Panc1 (cell line): ENCODE data around the gene CDK14. TPM values are rescaled to one million over a fixed set of nuclear protein-coding genes. Genes with fewer than 3 reads are reported as not detected.

Experiments
- ATAC-seq: fragments of 200-7000 bp; cut with Tn5 transposase; 2 replicates; pipeline ENCODE4 v1.9.1; 2020; ENCODE audit warnings: mild to moderate bottlenecking, moderate library complexity
- BruUV-seq: library from RNA; stranded (reverse); fragments of 400-500 nt; replicated peaks from 2 replicates; lab custom pipeline; 2021; lab: Mats Ljungman, UMichigan
- CTCF ChIA-PET: fragments of 300-600 bp; sonication (Branson Sonifier 250); formaldehyde crosslinking; loops from one replicate; lab custom pipeline; 2022; ENCODE audit warnings: antibody characterized with exemption; lab: Charles Lee
- POLR2A ChIA-PET: fragments of 300-600 bp; sonication (Branson Sonifier 250); formaldehyde crosslinking; loops from one replicate; lab custom pipeline; 2022; ENCODE audit warnings: antibody characterized with exemption; lab: Charles Lee
- DNase-seq: peaks from one replicate; pipeline ENCODE4 v3.0.0-alpha.2; 2010; ENCODE audit warnings: low read depth, low spot score
- H3K27ac ChIP-seq: 2 replicates; pipeline ENCODE4 v1.5.1; 2011; ENCODE audit warnings: mild to moderate bottlenecking, low read length, inconsistent platforms
- H3K27me3 ChIP-seq: fragments of 200-500 bp; sonication (Bioruptor generic); 2 replicates; pipeline ENCODE4 v1.6.0; 2014; ENCODE audit warnings: low read length, inconsistent platforms; ENCODE audit not compliant: control insufficient read depth, insufficient read depth
- H3K36me3 ChIP-seq: fragments of 200-500 bp; sonication (Bioruptor generic); 2 replicates; pipeline ENCODE4 v1.5.1; 2014; ENCODE audit warnings: inconsistent platforms, mild to moderate bottlenecking, low read length, moderate library complexity; ENCODE audit not compliant: control insufficient read depth, insufficient read depth
- H3K4me1 ChIP-seq: 2 replicates; pipeline ENCODE4 v1.5.1; 2011; ENCODE audit warnings: inconsistent platforms, mild to moderate bottlenecking, low read length, moderate library complexity; ENCODE audit not compliant: control insufficient read depth, insufficient read depth
- H3K4me3 ChIP-seq, 2 experiments: 2 replicates each; pipeline ENCODE4 v1.5.1; 2011 to 2012; ENCODE audit warnings: low read depth in 2 of 2, low read length in 2 of 2, mild to moderate bottlenecking in 2 of 2, inconsistent platforms in 1 of 2, moderate library complexity in 1 of 2
- H3K9me3 ChIP-seq: fragments of 200-500 bp; sonication (Bioruptor generic); 2 replicates; pipeline ENCODE4 v1.5.1; 2014; ENCODE audit warnings: low read depth, mild to moderate bottlenecking, inconsistent platforms, low read length, moderate library complexity; ENCODE audit not compliant: control insufficient read depth, insufficient read depth
- CTCF ChIP-seq: fragments of 450-650 bp; IDR thresholded peaks from 2 replicates; pipeline ENCODE4 v1.5.1; 2017; ENCODE audit warnings: mild to moderate bottlenecking
- POLR2AphosphoS5 ChIP-seq: IDR thresholded peaks from 2 replicates; pipeline ENCODE4 v1.6.1; 2012; ENCODE audit warnings: mild to moderate bottlenecking, low read depth, low read length, moderate library complexity
- REST ChIP-seq, 2 experiments: IDR thresholded peaks; 2 replicates each; pipeline ENCODE4 v1.6.1; 2011 to 2012; ENCODE audit warnings: low read depth in 2 of 2, control low read depth in 1 of 2, low read length in 1 of 2, mild to moderate bottlenecking in 1 of 2, moderate library complexity in 1 of 2; ENCODE audit not compliant: insufficient read depth in 1 of 2
- SIN3A ChIP-seq: IDR thresholded peaks from 2 replicates; pipeline ENCODE4 v1.6.1; 2012; ENCODE audit warnings: low read depth, mild to moderate bottlenecking, low read length, moderate library complexity, borderline replicate concordance; ENCODE audit not compliant: insufficient read depth
- TCF7L2 ChIP-seq: IDR thresholded peaks from 2 replicates; pipeline ENCODE4 v1.6.1; 2011; ENCODE audit warnings: mild to moderate bottlenecking, low read depth, low read length, inconsistent platforms
- in situ Hi-C: cut with HindIII; loops from 2 replicates; pipeline ENCODE4 v1.10.0; 2016; ENCODE audit warnings: low sequenced_read_pairs, low pct_unique_long_range_greater_than_20kb
- intact Hi-C: fragments of 100-400 bp; cut with micrococcal nuclease; formaldehyde crosslinking; loops from one replicate; pipeline ENCODE4 v1.10.0; 2022; ENCODE audit not compliant: unreplicated experiment
- total RNA-seq: library from RNA; stranded (reverse); gene quantifications from one replicate; pipeline ENCODE4 v1.2.1, GENCODE V29; 2021; ENCODE audit not compliant: unreplicated experiment

Gene CDK14
- total RNA-seq, 1 experiment from 2014 or later: 3.0 TPM

DNA sequence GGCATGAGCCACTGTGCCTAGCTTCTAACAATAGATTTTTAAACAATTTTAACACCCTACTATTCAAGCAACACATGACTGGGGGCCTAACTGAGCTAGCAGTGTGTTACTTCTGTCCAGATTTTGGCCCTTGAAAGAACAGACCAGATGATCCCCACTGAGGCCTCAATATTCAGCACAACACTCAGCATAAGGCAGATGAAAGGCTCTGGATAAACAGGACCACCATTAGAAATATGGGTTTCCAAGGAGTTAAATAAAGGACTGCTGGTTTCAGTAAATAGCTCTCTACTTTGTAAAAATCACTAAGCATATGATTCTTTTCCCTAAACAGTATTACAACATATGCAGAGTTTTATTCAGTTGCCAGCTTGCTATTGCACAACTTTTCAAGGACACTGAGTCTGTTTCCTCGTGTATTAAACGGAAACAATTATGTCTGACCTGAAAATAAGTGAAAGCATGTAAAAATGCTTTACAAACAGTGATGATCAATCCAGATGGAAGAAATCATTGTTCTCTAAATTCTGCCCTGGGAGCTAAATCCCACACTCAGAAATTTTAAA is 644.3 kb downstream of the CDK14 start:
- Histone ChIP-seq H3K9me3 (no peaks in the 10 kb centered on the region), H3K4me3 (no peak overlapping the region), H3K27me3 (0 out of 2 replicates have a peak, but pooled peaks cover 2% of the 10 kb centered on the region), H3K27ac (no peak overlapping the region), H3K36me3 (no peaks in the 10 kb centered on the region), H3K4me1 (no peaks in the 10 kb centered on the region)
- BruUV-seq: no TSS peak
- in situ Hi-C loops (no loop called here), intact Hi-C loops (no loop called here)
- ChIA-PET CTCF (no interaction called here), POLR2A (interaction anchor here (0.7 to 0.8 kb wide), 2 partner anchors 896 to 2000 kb away, joined by 3 to 10 read pairs; no protein-coding TSS in a partner anchor)
- no peak for DNase-seq
- ATAC-seq: no peak
- TF ChIP-seq CTCF (no peak), SIN3A (no peak), POLR2AphosphoS5 (no peak), REST (IDR thresholded peaks at IDR 0.05; ENCODE audit: insufficient read depth in 1 of 2, low read depth in 2 of 2, low read length in 1 of 2) (no peak), TCF7L2 (no peak)

DNA sequence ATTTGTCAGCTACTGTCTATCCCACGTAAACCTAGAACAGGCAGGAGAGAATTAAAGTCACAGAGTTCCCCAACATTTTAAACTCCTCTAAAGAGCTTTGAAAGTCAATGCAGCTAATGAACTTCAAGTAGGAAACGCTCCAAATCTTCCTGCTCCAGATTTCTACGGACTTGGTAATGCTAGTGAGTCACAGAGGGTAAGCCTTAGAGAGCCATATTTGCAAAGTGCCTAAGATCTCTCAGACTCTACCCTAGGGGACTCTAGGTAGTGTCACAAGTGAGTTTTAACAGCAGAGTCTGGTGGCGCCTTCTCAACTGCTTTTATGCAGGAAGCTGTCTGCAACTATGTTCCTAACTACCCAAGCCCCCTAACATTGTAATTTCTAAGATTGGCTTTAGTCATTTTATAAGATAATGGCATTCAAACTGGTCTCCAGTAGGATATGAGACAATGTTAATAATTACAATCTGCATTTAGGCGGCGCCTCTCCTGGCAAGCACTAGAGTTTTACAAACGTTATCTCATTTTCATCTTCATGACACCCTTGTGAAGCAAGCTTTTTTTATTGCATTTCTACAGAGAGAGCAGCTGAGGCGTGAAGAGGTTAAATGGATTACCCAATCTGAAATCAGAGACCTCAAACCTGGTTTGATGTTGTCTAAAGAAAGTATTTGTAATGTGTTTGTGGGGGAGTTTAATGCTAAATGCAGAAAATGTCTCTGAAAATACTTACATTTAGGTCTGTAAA is 646.1 kb downstream of the CDK14 start:
- no peak overlapping the region for H3K27ac ChIP-seq
- intact Hi-C loops (no loop called here), in situ Hi-C loops (no loop called here)
- POLR2A ChIA-PET: no interaction called here
- H3K4me1 ChIP-seq: no peaks in the 10 kb centered on the region
- no peak overlapping the region for H3K4me3 ChIP-seq
- ATAC-seq (no peak), DNase-seq (no peak)
- H3K9me3 ChIP-seq: no peaks in the 10 kb centered on the region
- no peaks in the 10 kb centered on the region for H3K36me3 ChIP-seq
- 0 out of 2 replicates have a peak, but pooled peaks cover 2% of the 10 kb centered on the region for H3K27me3 ChIP-seq
- CTCF ChIA-PET: no interaction called here
- no peak for TF ChIP-seq CTCF
- no peak for TF ChIP-seq POLR2AphosphoS5
- no TSS peak for BruUV-seq
